Osteocyte (in vitro differentiated cells): ENCODE results near the gene AKAP13. TPM values are rescaled to one million over a fixed set of nuclear protein-coding genes. Genes with fewer than 3 reads are reported as not detected.
"Not testable (repeated sequence)": the region's sequence is repeated elsewhere in the genome, so short reads cannot be mapped to it uniquely, and the experiment has no call there.

Source experiments
- DNase-seq: peaks from one replicate; pipeline ENCODE4 v3.0.0; 2021; ENCODE audit warnings: mixed read lengths; ENCODE audit not compliant: unreplicated experiment; ENCODE audit errors: extremely low spot score
- H3K27ac Mint-ChIP-seq: one replicate; pipeline ENCODE4 v1.8.0; 2021; ENCODE audit warnings: mild to moderate bottlenecking, mixed read lengths; ENCODE audit not compliant: unreplicated experiment
- H3K27me3 Mint-ChIP-seq: one replicate; pipeline ENCODE4 v1.8.0; 2021; ENCODE audit warnings: mixed read lengths; ENCODE audit not compliant: unreplicated experiment
- H3K36me3 Mint-ChIP-seq: one replicate; pipeline ENCODE4 v1.8.0; 2021; ENCODE audit warnings: mixed read lengths; ENCODE audit not compliant: unreplicated experiment
- H3K4me1 Mint-ChIP-seq: one replicate; pipeline ENCODE4 v1.8.0; 2021; ENCODE audit warnings: mixed read lengths; ENCODE audit not compliant: unreplicated experiment
- H3K4me3 Mint-ChIP-seq: one replicate; pipeline ENCODE4 v1.8.0; 2021; ENCODE audit warnings: mild to moderate bottlenecking, moderate library complexity, mixed read lengths; ENCODE audit not compliant: unreplicated experiment
- H3K9me3 Mint-ChIP-seq: one replicate; pipeline ENCODE4 v1.8.0; 2021; ENCODE audit warnings: mixed read lengths; ENCODE audit not compliant: unreplicated experiment
- total RNA-seq: library from RNA; stranded (reverse); gene quantifications from 2 replicates; pipeline ENCODE4 v1.2.1, GENCODE V29; 2021
- TF ChIP-seq, protein P1 (sequence below): fragments of 200-600 bp; sonication (generic); IDR thresholded peaks from 2 replicates; pipeline ENCODE4 v1.5.0; 2021; ENCODE audit warnings: antibody characterized with exemption, mild to moderate bottlenecking, moderate library complexity

Gene AKAP13
- total RNA-seq, 1 donor from 2014 or later = 146 TPM

DNA sequence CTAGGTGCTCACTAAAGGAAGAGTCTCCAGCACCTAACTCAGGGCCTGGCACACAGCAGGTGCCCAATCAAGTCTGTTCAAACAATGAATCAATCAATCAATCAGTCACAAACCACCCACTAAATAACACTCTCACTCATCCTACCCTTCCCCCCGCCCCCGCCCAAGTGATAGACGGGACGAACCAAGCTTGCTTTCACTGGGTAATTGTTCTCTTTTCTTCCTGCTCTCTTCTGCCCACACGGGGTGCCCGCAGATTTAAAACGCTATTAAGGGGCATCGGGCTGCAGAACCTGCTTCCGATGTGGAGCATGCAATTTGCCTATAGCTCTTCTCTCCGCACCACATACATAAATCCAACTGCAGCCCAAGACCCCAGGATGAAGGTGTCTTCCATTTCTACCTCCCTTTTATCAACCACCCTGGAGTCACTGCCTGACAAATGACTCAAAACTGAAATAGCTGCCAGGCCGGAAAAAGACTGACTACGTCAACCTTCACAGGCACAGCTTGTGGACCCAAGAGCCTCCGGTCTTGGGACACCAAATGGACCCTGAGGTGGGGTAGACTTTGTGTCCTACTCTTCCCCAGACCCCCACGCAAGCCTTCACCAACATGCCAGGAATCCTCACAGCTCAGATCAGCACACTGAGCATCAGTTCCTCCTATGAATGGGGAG is 412.6 kb downstream of the AKAP13 start:
- Mint-ChIP-seq H3K36me3 (no peaks in the 10 kb centered on the region), H3K9me3 (no peaks in the 10 kb centered on the region), H3K4me3 (peak overlapping the region; percentile 81), H3K27ac (peak overlapping the region; percentile 50), H3K27me3 (no peaks in the 10 kb centered on the region), H3K4me1 (peaks cover 21% of the 10 kb centered on the region)
- TF ChIP-seq, protein P1, sequence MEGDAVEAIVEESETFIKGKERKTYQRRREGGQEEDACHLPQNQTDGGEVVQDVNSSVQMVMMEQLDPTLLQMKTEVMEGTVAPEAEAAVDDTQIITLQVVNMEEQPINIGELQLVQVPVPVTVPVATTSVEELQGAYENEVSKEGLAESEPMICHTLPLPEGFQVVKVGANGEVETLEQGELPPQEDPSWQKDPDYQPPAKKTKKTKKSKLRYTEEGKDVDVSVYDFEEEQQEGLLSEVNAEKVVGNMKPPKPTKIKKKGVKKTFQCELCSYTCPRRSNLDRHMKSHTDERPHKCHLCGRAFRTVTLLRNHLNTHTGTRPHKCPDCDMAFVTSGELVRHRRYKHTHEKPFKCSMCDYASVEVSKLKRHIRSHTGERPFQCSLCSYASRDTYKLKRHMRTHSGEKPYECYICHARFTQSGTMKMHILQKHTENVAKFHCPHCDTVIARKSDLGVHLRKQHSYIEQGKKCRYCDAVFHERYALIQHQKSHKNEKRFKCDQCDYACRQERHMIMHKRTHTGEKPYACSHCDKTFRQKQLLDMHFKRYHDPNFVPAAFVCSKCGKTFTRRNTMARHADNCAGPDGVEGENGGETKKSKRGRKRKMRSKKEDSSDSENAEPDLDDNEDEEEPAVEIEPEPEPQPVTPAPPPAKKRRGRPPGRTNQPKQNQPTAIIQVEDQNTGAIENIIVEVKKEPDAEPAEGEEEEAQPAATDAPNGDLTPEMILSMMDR = no peak
- no peak for DNase-seq

DNA sequence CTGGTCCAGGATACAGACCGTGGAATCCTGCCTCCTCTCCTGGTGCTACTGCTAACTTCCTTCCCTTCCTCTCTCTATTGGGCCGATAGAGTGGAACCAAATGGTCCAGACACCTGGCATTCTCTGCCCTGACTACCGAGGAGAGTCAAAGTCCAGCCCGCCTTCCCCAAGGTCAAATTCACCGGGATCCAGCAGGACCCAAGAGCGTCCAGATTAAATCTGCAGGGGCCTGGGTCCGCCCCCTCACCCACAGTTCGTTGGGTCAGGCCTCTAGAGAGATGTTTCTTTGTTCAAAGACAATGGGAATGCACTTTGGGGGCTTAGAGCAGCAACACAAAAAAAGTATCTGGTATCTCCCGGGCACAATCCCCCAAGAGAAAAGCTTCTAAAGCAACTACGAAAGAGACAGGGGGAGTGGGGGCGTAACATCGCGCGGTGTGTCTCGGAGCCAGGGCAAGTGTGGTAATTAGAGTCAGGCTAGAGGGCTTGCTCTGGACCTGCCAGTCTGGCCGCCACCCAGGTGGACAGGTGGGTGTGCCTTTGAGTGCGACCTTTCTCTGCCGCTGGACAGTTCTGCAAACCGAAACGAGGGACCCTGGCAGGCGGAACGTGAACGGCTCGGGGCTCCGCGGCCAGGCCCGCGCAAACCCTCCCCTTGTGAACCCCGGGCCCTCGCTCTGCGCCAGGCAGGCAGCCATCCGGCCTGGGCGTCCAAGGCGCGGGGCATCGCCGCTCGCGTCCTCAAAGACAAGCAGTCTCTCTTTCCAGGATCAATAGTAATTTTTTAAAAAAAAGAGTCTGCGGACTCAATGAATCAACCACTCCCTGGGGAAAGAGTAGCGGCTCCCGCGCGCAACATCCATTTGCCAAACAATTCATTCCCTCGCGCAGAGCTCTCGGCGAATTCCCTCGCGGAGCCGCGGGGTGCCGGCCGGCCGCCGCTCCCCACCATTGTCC is 413.5 kb downstream of the AKAP13 start:
- H3K36me3 Mint-ChIP-seq = no peaks in the 10 kb centered on the region
- no peak for DNase-seq
- H3K27ac Mint-ChIP-seq = peak overlapping the region; percentile 50
- no peaks in the 10 kb centered on the region for H3K9me3 Mint-ChIP-seq
- H3K27me3 Mint-ChIP-seq = peaks cover 5% of the 10 kb centered on the region
- TF ChIP-seq, protein P1 = no peak
- peaks cover 21% of the 10 kb centered on the region for H3K4me1 Mint-ChIP-seq
- H3K4me3 Mint-ChIP-seq = peak overlapping the region; percentile 81

DNA sequence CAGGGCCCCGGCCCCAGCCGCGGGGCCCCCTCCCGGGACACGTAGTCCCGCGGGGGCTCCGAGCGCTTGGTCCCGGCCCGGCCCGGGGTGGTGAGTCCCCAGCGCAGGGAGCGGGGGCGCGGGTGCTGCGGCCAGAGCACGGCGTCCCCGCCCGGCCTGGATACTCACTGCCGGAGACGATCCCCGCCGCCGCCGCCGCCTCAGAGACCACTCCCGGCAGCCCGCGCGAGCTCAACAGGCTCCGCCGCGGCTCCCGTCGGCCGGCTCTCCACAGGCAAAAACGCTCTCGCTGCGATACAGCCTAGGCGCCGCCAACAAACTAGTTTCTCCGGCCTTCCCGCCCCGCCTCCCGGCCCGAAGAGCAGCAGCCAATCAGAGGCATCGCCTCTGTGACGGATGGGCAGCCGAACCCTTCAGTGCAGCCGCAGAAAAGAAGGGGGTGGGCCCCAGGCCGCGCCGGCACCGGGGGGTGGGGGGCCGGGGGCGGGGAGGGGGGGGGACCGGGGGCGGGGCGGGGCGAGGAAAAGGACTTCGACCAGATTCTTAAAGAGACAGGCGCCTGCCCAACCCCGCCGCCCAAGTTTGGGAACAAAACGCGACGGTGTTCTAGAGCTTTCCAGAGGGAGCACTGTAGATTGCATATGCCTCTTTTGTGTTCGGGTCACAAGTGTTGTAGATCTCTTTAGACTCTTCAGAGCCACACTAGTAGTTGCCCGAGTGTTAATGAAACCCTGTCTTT is 414.4 kb downstream of the AKAP13 start, which contains the start of gene KLHL25:
TSS of gene KLHL25 (minus strand) at position 328 of the 739 bp plus-strand sequence. CDS start 25,115 bp downstream, outside the sequence.
- Mint-ChIP-seq H3K27me3 (peaks cover 5% of the 10 kb centered on the region), H3K9me3 (no peaks in the 10 kb centered on the region), H3K36me3 (no peaks in the 10 kb centered on the region), H3K27ac (peak within 1 kb of the TSS; percentile 76), H3K4me1 (peaks cover 21% of the 10 kb centered on the region), H3K4me3 (peak within 1 kb of the TSS; percentile 81)
- TF ChIP-seq, protein P1 = no peak
- peak; percentile 97 for DNase-seq

DNA sequence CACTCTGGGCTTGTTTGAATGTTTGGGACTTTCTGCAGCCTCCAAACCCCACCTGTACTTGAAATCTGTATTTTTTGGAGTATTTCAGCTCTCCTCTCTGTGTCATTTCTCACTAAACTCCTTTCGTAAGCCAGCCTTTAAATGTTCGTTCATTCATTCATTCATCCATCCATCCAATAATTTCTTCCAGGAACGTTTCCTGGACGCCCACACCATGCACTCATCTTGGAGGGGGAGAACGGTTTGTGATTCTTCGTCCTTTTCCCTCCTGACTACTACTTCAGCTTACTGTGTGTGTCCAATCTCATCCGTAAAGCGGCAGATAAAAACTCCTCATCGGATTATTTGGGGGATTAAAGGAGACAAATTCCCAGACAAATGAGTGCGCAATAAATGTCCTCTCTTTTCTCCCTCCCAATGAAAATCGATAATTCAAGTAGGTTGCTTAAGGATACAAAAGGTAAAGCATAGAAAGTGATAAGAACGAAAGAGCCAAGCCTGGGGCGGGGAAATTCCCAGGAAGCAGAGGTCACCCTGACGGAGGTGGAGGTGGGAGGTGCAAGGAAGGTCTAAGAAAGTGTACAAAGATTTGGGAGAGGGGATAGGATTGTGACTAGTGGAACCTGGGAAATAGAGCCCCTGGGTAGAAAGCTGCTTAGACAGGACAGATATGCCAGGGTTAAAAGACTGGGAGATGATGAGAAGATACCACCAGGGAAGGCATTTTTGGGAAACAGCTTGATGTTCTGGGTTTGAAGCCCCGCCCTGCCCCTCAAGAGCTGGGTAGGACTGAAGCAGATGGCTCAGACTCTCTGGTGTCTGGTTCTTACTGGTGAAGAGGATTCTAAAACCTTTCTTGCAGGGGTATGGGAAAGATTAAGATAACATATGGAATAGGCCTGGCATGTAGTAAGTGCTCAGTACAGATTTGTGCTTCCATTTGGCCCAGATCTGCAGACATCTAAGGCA is 415.2 kb downstream of the AKAP13 start:
- Mint-ChIP-seq H3K36me3 (no peaks in the 10 kb centered on the region), H3K9me3 (no peaks in the 10 kb centered on the region), H3K27me3 (peaks cover 5% of the 10 kb centered on the region), H3K27ac (no peak overlapping the region), H3K4me3 (peak overlapping the region; percentile 69), H3K4me1 (peaks cover 21% of the 10 kb centered on the region)
- TF ChIP-seq, protein P1 = no peak
- DNase-seq = no peak

DNA sequence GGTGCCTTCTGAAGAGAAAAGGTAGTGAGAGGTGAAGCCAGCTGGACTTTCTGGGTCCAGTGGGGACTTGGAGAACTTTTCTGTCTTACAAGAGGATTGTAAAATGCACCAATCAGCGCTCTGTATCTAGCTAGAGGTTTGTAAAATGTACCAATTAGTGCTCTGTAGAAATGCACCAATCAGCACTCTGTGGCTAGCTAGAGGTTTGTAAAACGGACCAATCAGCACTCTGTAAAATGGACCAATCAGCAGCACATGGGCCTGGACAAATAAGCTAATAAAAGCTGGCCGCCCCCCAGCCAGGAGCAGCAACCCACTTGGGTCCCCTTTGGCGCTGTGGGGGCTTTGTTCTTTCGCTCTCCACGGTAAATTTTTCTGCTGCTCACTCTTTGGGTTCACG is 416.0 kb downstream of the AKAP13 start:
- not testable (repeated sequence) for DNase-seq, H3K4me3 Mint-ChIP-seq, H3K27me3 Mint-ChIP-seq, H3K27ac Mint-ChIP-seq, H3K36me3 Mint-ChIP-seq, H3K9me3 Mint-ChIP-seq
- peaks cover 21% of the 10 kb centered on the region for H3K4me1 Mint-ChIP-seq
